ENCODE measurements around the gene KCNA4. TPM values are rescaled to one million over a fixed set of nuclear protein-coding genes. Genes with fewer than 3 reads are reported as not detected.

KCNA4 gene
- total and polyA plus RNA-seq, 2 donors (not counting 1 experiment from before 2014, with no cell fraction given) = 0.17 TPM; not detected in 1

DNA sequence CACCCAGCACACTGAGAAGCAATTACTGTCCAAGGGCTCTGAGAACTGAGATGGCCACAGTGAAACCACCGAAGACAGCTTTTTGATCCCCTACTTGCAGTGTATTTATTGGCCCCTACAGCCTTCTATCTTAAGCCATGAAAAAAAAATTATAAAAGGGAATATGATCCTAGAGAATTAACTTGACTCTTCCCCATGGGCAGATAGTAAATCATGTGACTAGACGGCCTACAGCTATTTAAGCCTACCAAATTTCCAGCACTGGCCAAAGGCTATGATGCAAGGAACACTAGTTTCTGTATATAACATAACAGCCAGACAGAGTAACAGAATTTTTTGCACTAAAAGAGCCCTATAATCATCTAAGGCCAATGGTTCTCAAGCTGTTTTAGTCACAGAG lies 53.8 kb downstream of the KCNA4 start:
- Histone ChIP-seq H3K79me2 (ENCODE audit: control insufficient read depth, insufficient read depth, low read length) (no peaks in the 10 kb centered on the region), H4K20me1 (ENCODE audit: control insufficient read depth, extremely low read depth, insufficient read depth, low read length) (no peaks in the 10 kb centered on the region), H3K4me2 (ENCODE audit: extremely low read depth, insufficient read depth, low read length) (no peak overlapping the region), H3K27me3 (ENCODE audit: control insufficient read depth, insufficient read depth, low read length) (no peaks in the 10 kb centered on the region), H3K4me1 (ENCODE audit: control insufficient read depth, extremely low read depth, insufficient read depth, low read length) (no peaks in the 10 kb centered on the region), H3K4me3 (replicated peaks in 1 of 4; ENCODE audit: control extremely low read depth in 1 of 4, insufficient read depth in 1 of 4, low read depth in 3 of 4, low read length in 4 of 4) (no peak overlapping the region), H3K27ac (ENCODE audit: insufficient read depth, low read length) (no peak overlapping the region), H2AFZ (ENCODE audit: low read length) (no peak overlapping the region), H3K9me3 (ENCODE audit: control insufficient read depth, insufficient read depth, low read depth, low read length) (no peaks in the 10 kb centered on the region), H3K36me3 (ENCODE audit: control insufficient read depth, insufficient read depth, low read length) (no peaks in the 10 kb centered on the region), H3K9ac (ENCODE audit: insufficient read depth, low read length) (no peak overlapping the region)
- TF ChIP-seq EZH2 (IDR thresholded peaks at IDR 0.05; ENCODE audit: low read length, missing control alignments) = no peak
- TF ChIP-seq, protein P1, sequence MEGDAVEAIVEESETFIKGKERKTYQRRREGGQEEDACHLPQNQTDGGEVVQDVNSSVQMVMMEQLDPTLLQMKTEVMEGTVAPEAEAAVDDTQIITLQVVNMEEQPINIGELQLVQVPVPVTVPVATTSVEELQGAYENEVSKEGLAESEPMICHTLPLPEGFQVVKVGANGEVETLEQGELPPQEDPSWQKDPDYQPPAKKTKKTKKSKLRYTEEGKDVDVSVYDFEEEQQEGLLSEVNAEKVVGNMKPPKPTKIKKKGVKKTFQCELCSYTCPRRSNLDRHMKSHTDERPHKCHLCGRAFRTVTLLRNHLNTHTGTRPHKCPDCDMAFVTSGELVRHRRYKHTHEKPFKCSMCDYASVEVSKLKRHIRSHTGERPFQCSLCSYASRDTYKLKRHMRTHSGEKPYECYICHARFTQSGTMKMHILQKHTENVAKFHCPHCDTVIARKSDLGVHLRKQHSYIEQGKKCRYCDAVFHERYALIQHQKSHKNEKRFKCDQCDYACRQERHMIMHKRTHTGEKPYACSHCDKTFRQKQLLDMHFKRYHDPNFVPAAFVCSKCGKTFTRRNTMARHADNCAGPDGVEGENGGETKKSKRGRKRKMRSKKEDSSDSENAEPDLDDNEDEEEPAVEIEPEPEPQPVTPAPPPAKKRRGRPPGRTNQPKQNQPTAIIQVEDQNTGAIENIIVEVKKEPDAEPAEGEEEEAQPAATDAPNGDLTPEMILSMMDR (conservative IDR thresholded peaks at IDR 0.05 in 1 of 2, IDR thresholded peaks at IDR 0.05 in 1 of 2; ENCODE audit: low read depth in 1 of 2, low read length in 2 of 2) = no peak
- no peak for DNase-seq (ENCODE audit: low read depth in 2 of 2)

DNA sequence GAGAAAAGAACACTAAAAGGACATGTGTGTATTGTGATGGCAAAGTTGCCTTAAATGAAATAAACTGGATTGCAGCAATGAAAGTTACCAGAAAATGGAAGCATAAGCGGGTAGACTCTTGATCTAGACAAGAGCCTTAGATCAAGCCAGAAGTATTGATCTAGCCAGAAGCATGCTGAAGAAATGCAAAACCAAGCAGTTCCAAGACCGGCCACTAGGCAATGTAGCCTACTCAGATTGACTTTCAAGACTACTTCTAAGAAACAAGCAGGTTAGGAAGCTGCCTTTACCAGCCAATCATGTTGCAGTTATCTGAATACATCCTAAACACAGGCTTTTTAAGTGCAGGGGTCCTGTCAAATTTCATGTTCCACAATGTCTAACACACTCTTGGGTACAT lies 54.6 kb downstream of the KCNA4 start:
- H3K9me3 ChIP-seq (ENCODE audit: control insufficient read depth, insufficient read depth, low read depth, low read length) = no peaks in the 10 kb centered on the region
- no peak for DNase-seq (ENCODE audit: low read depth in 2 of 2)

More for the DNA sequence above, 54.6 kb downstream of the KCNA4 start:
- Histone ChIP-seq H3K79me2 (ENCODE audit: control insufficient read depth, insufficient read depth, low read length) (no peaks in the 10 kb centered on the region), H3K4me3 (replicated peaks in 1 of 4; ENCODE audit: control extremely low read depth in 1 of 4, insufficient read depth in 1 of 4, low read depth in 3 of 4, low read length in 4 of 4) (no peak overlapping the region), H3K27me3 (ENCODE audit: control insufficient read depth, insufficient read depth, low read length) (no peaks in the 10 kb centered on the region), H3K9ac (ENCODE audit: insufficient read depth, low read length) (no peak overlapping the region), H4K20me1 (ENCODE audit: control insufficient read depth, extremely low read depth, insufficient read depth, low read length) (no peaks in the 10 kb centered on the region), H2AFZ (ENCODE audit: low read length) (no peak overlapping the region), H3K4me2 (ENCODE audit: extremely low read depth, insufficient read depth, low read length) (no peak overlapping the region), H3K36me3 (ENCODE audit: control insufficient read depth, insufficient read depth, low read length) (no peaks in the 10 kb centered on the region), H3K4me1 (ENCODE audit: control insufficient read depth, extremely low read depth, insufficient read depth, low read length) (no peaks in the 10 kb centered on the region), H3K27ac (ENCODE audit: insufficient read depth, low read length) (no peak overlapping the region)
- TF ChIP-seq, protein P1 (conservative IDR thresholded peaks at IDR 0.05 in 1 of 2, IDR thresholded peaks at IDR 0.05 in 1 of 2; ENCODE audit: low read depth in 1 of 2, low read length in 2 of 2) = peak in 1 of 2 donors; percentile 4
- TF ChIP-seq EZH2 (IDR thresholded peaks at IDR 0.05; ENCODE audit: low read length, missing control alignments) = no peak

Other genes with a start within 250 kb of the KCNA4 start
- gene FSHB, start 214.0 kb upstream of the KCNA4 start, total RNA-seq = not detected in 2 replicates
- not detected in 2 replicates for gene FSHB, start 214.0 kb upstream of the KCNA4 start, polyA plus RNA-seq